HepG2 (cell line): ENCODE measurements around the gene MCAM. TPM values are rescaled to one million over a fixed set of nuclear protein-coding genes. Genes with fewer than 3 reads are reported as not detected.

Experiments
- ATAC-seq: fragments of 200-7000 bp; cut with Tn5 transposase; 3 replicates; pipeline ENCODE4 v1.9.1; 2020; ENCODE audit warnings: mild to moderate bottlenecking, moderate library complexity
- BruUV-seq: library from RNA; stranded (reverse); fragments of 400-500 nt; replicated peaks from 2 replicates; lab custom pipeline; 2021; lab: Mats Ljungman, UMichigan
- CTCF ChIA-PET: fragments of 300-600 bp; formaldehyde crosslinking; extraction: SDS; loops from one replicate; lab custom pipeline; 2021; ENCODE audit warnings: low total read pairs, inconsistent platforms, low intra/inter-chr PET ratio; lab: Yijun Ruan, JAX
- POLR2A ChIA-PET: fragments of 350-600 bp; sonication (Branson Sonifier 250); formaldehyde crosslinking; loops from one replicate; lab custom pipeline; 2020; ENCODE audit warnings: antibody characterized with exemption, inconsistent platforms; lab: Yijun Ruan, JAX
- DNase-seq: peaks from one replicate; pipeline ENCODE4 v3.0.0-alpha.2; 2015; ENCODE audit warnings: low spot score
- FAIRE-seq: peaks from 3 replicates; lab custom pipeline; 2011; peaks lifted over from hg19 to GRCh38; lab: Jason Lieb, UNC
- H2AFZ ChIP-seq: one replicate; pipeline ENCODE4 v1.6.1; 2011; ENCODE audit warnings: low read length, inconsistent platforms
- H3K27ac ChIP-seq: fragments of 300-600 bp; 3 replicates; pipeline ENCODE4 v1.8.0; 2011; ENCODE audit warnings: mixed run types, mild to moderate bottlenecking, mixed read lengths, low read length, inconsistent platforms; ENCODE audit not compliant: insufficient read depth; ENCODE audit errors: extremely low read length
- H3K27me3 ChIP-seq, 2 experiments: fragments of 200-600 bp in 1 of 2; 2 replicates in 1 of 2; 3 replicates in 1 of 2; pipeline versions ENCODE4 v1.6.0 to v1.8.0; 2011; ENCODE audit warnings: low read length in 2 of 2, mild to moderate bottlenecking in 2 of 2, moderate library complexity in 2 of 2, inconsistent platforms in 1 of 2; ENCODE audit not compliant: insufficient read depth in 2 of 2, control insufficient read depth in 1 of 2
- H3K36me3 ChIP-seq, 2 experiments: fragments of 200-600 bp in 1 of 2; replicated peaks in 1 of 2; 2 replicates in 1 of 2; 3 replicates in 1 of 2; pipeline versions ENCODE4 v1.5.1 to v1.8.0; 2011; ENCODE audit warnings: low read length in 2 of 2, inconsistent platforms in 1 of 2; ENCODE audit not compliant: insufficient read depth in 2 of 2, control insufficient read depth in 1 of 2
- H3K4me1 ChIP-seq: 2 replicates; pipeline ENCODE4 v1.5.1; 2012; ENCODE audit warnings: low read length, inconsistent platforms; ENCODE audit not compliant: insufficient read depth
- H3K4me2 ChIP-seq: 2 replicates; pipeline ENCODE4 v1.6.0; 2011; ENCODE audit warnings: low read depth, low read length, inconsistent platforms
- H3K4me3 ChIP-seq, 3 experiments: fragments of 200-600 bp in 1 of 3; sonication (generic), shearing (Covaris generic) in 1 of 3; replicated peaks in 1 of 3; 2 replicates each; pipeline ENCODE4 v1.5.1; 2011 to 2016; ENCODE audit warnings: low read length in 3 of 3, inconsistent platforms in 2 of 3, low read depth in 2 of 3, mild to moderate bottlenecking in 2 of 3, control low read depth in 1 of 3, mixed read lengths in 1 of 3; ENCODE audit not compliant: insufficient read depth in 1 of 3
- H3K79me2 ChIP-seq: one replicate; pipeline ENCODE4 v1.6.1; 2011; ENCODE audit warnings: low read length, inconsistent platforms; ENCODE audit not compliant: insufficient read depth
- H3K9ac ChIP-seq: 2 replicates; pipeline ENCODE4 v1.6.0; 2011; ENCODE audit warnings: mild to moderate bottlenecking, low read depth, low read length, inconsistent platforms; ENCODE audit not compliant: insufficient read depth
- H3K9me3 ChIP-seq: 2 replicates; pipeline ENCODE4 v1.5.1; 2012; ENCODE audit warnings: mild to moderate bottlenecking, low read length
- H4K20me1 ChIP-seq: 2 replicates; pipeline ENCODE4 v1.6.0; 2011; ENCODE audit warnings: inconsistent platforms, mild to moderate bottlenecking, low read length, moderate library complexity; ENCODE audit not compliant: insufficient read depth
- ARID2 ChIP-seq: sonication (generic); formaldehyde crosslinking; IDR thresholded peaks from 2 replicates; pipeline ENCODE4 v1.8.1; 2022; ENCODE audit warnings: mild to moderate bottlenecking, missing genetic modification reagents, borderline replicate concordance
- NFRKB ChIP-seq: fragments of 450-650 bp; IDR thresholded peaks from 2 replicates; pipeline ENCODE4 v1.6.1; 2017
- POLR2G ChIP-seq: fragments of 200-400 bp; formaldehyde crosslinking; IDR thresholded peaks from 2 replicates; pipeline ENCODE4 v1.6.1; 2018; ENCODE audit warnings: mild to moderate bottlenecking, low read depth, low read length, moderate library complexity
- ZC3H13 ChIP-seq: sonication (generic); formaldehyde crosslinking; IDR thresholded peaks from 2 replicates; pipeline ENCODE4 v1.8.1; 2023; ENCODE audit warnings: mild to moderate bottlenecking, missing genetic modification reagents, moderate library complexity
- ZNF460 ChIP-seq: sonication (generic); formaldehyde crosslinking; IDR thresholded peaks from 2 replicates; pipeline ENCODE4 v1.5.1; 2020; ENCODE audit warnings: missing genetic modification reagents, mild to moderate bottlenecking, borderline replicate concordance
- ZNF720 ChIP-seq: sonication (generic); formaldehyde crosslinking; IDR thresholded peaks from 2 replicates; pipeline ENCODE4 v1.4.0; 2020; ENCODE audit warnings: missing genetic modification reagents
- WGBS: methylation state at CpG from one replicate; pipeline ENCODE4 v1.1.6; 2017; ENCODE audit warnings: low lambda C conversion rate; 5-methylcytosine and 5-hydroxymethylcytosine counted together
- in situ Hi-C: cut with HindIII; loops from 2 replicates; pipeline ENCODE4 v1.10.0; 2017; ENCODE audit warnings: low pct_unique_long_range_greater_than_20kb; ENCODE audit not compliant: extremely low pct_ligation_motif_present
- intact Hi-C: fragments of 100-400 bp; cut with micrococcal nuclease; formaldehyde crosslinking; loops from one replicate; pipeline ENCODE4 v1.10.0; 2022; ENCODE audit not compliant: unreplicated experiment
- polyA plus RNA-seq, 8 experiments: library from polyadenylated mRNA; depleted of rRNA in 3 of 8; stranded (reverse) in 7 of 8; unstranded in 1 of 8; fragments of >200 nt; fragmentation: Illumina TruSeq in 4 of 8; extraction: Trizol in 4 of 8; gene quantifications; 2 replicates each; pipeline versions ENCODE4 v1.2.1 to v1.2.3, GENCODE V29; 2011 to 2016; ENCODE audit warnings: low read depth in 4 of 8, missing spikeins in 1 of 8, mixed read lengths in 1 of 8; ENCODE audit not compliant: insufficient read depth in 1 of 8
- total RNA-seq, 5 experiments: library from RNA; depleted of rRNA; stranded (reverse); fragments of >200 nt; fragmentation: Illumina TruSeq; extraction: Trizol; gene quantifications; 2 replicates each; pipeline ENCODE4 v1.2.3, GENCODE V29; 2016; ENCODE audit warnings: low read depth in 1 of 5

The MCAM gene
- total and polyA plus RNA-seq, 2 of the 13 experiments (the other 11 are each of a cell fraction or from before 2014, with no cell fraction given): 12.1 to 15.2 TPM

DNA sequence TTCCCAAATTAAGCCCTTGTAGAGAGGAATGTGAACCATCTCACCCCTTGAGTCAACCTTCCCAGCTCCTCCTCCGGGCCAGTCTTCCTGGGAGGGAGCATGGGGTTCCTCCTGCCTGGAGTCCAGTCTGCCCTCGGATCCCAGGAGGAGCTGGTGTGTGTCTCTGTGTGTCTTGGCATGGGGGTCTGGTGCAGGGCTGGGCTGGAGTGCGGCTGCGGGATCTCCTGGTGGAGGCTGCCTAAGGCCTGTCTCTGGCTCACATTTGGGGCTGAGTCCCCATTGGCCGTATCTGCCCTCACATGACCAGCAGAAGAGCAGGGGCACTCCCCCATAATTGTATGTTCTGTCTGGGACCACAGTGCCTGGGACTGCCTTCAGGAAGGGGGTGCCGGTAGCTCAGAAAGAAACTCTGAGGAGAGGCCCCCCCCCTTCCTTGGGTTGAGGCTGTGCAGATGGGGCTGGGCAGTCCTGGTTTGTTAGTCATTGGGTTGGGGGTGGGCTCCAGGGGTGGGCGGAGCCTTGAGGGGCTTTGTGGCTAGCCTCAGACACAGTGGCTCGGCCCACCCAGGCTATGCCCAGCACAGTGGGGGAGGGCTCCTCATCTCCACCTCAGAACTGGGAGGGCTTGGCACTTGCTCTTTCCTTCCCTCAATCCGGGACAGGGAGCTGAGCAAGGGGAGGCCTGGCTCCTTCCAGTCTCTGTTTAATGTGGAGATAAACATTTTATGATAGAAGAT lies 20.8 kb upstream of the MCAM start:
- 89% methylated on average over 3 of the region's 9 CpGs for WGBS
- BruUV-seq: no TSS peak
- ATAC-seq: no peak
- H3K9ac ChIP-seq: no peak overlapping the region
- peaks cover 0 to 20% of the 10 kb centered on the region in 2 experiments; a peak in 3 of 5 replicates for H3K27me3 ChIP-seq
- H3K4me2 ChIP-seq: peak overlapping the region; percentile 26; the same call in 1 of the 2 replicates
- FAIRE-seq: no peak
- POLR2A ChIA-PET: interaction anchor here (0.8 to 2.3 kb wide), 10 partner anchors 10 to 44 kb away, joined by 3 to 29 read pairs (median 4); partner anchors contain the start of genes MCAM and USP2
- CTCF ChIA-PET: interaction anchor here (1.3 to 1.9 kb wide), 4 partner anchors 15 to 44 kb away, joined by 4 to 17 read pairs (median 9); partner anchors contain the start of gene USP2
- intact Hi-C loops: loop anchor here (1.0 kb wide), 1 partner anchor 37 kb away; no protein-coding TSS in a partner anchor
- H2AFZ ChIP-seq: no peak overlapping the region
- no peak overlapping the region for H3K4me3 ChIP-seq
- peaks cover 4% of the 10 kb centered on the region; the same call in 1 of the 2 replicates for H4K20me1 ChIP-seq
- DNase-seq: no peak
- peaks cover 59% of the 10 kb centered on the region for H3K4me1 ChIP-seq
- H3K79me2 ChIP-seq: peaks cover 24% of the 10 kb centered on the region
- TF ChIP-seq NFRKB: no peak
- no peak for TF ChIP-seq ZNF460 (CRISPR knock-in tag)
- TF ChIP-seq POLR2G: 0 out of 2 replicates have a peak, but pooled peaks have one; percentile 29
- TF ChIP-seq ARID2 (CRISPR knock-in tag): no peak
- no peak for TF ChIP-seq ZNF720 (CRISPR knock-in tag)
- 0 out of 2 replicates have a peak, but pooled peaks have one; percentile 3 for TF ChIP-seq ZC3H13
- no peak overlapping the region for H3K27ac ChIP-seq
- peaks cover 8 to 14% of the 10 kb centered on the region in 2 experiments; a peak in 4 of 5 replicates for H3K36me3 ChIP-seq
- in situ Hi-C loops: loop anchor here (5.0 to 10.0 kb wide), 2 partner anchors 35 to 137 kb away; no protein-coding TSS in a partner anchor
- no peaks in the 10 kb centered on the region for H3K9me3 ChIP-seq
